Measurements from ENCODE around the gene MTA2. TPM values are rescaled to one million over a fixed set of nuclear protein-coding genes. Genes with fewer than 3 reads are reported as not detected.

The MTA2 gene
- polyA plus RNA-seq, 2 of the 4 experiments (the other 2 are of a cell fraction), result 21.8 to 85.0 TPM

GRCh38 chr11:62595124-62595523, 6.5 kb downstream of the MTA2 start:
- H3K4me3 ChIP-seq, result no peak overlapping the region
- DNase-seq (ENCODE audit: low read depth in 1 of 2, low spot score in 1 of 2), result no peak
- FAIRE-seq, result no peak
- TF ChIP-seq KDM1A (IDR thresholded peaks at IDR 0.05; ENCODE audit: low read depth) (no peak), USF2 (IDR thresholded peaks at IDR 0.05) (no peak), RFX5 (IDR thresholded peaks at IDR 0.05) (no peak), ELK1 (IDR thresholded peaks at IDR 0.05; ENCODE audit: low read depth, low read length) (no peak), CBX2 (IDR thresholded peaks at IDR 0.05; ENCODE audit: borderline replicate concordance, low read depth) (no peak), NPAS2 (CRISPR knock-in tag; IDR thresholded peaks at IDR 0.05; ENCODE audit: borderline replicate concordance) (no peak), FOSL2 (IDR thresholded peaks at IDR 0.05) (no peak), FOSL2 (CRISPR knock-in tag; IDR thresholded peaks at IDR 0.05) (no peak), RNF2 (IDR thresholded peaks at IDR 0.05; ENCODE audit: borderline replicate concordance, low read depth) (no peak), GATA3 (IDR thresholded peaks at IDR 0.05; ENCODE audit: borderline replicate concordance) (no peak), BCL3 (IDR thresholded peaks at IDR 0.05) (no peak), ZNF302 (CRISPR knock-in tag; IDR thresholded peaks at IDR 0.05) (no peak), ZSCAN20 (CRISPR knock-in tag; IDR thresholded peaks at IDR 0.05) (no peak), RCOR1 (IDR thresholded peaks at IDR 0.05; ENCODE audit: low read depth, low read length) (no peak), CBX8 (IDR thresholded peaks at IDR 0.05) (no peak), CHD2 (IDR thresholded peaks at IDR 0.05; ENCODE audit: low read length, partially characterized antibody) (no peak), ZFP36 (IDR thresholded peaks at IDR 0.05; ENCODE audit: borderline replicate concordance, partially characterized antibody) (no peak), RARB (CRISPR knock-in tag; IDR thresholded peaks at IDR 0.05) (no peak), POLR2AphosphoS2 (conservative IDR thresholded peaks at IDR 0.05; ENCODE audit: low read length) (no peak)
- TF ChIP-seq, protein P1, sequence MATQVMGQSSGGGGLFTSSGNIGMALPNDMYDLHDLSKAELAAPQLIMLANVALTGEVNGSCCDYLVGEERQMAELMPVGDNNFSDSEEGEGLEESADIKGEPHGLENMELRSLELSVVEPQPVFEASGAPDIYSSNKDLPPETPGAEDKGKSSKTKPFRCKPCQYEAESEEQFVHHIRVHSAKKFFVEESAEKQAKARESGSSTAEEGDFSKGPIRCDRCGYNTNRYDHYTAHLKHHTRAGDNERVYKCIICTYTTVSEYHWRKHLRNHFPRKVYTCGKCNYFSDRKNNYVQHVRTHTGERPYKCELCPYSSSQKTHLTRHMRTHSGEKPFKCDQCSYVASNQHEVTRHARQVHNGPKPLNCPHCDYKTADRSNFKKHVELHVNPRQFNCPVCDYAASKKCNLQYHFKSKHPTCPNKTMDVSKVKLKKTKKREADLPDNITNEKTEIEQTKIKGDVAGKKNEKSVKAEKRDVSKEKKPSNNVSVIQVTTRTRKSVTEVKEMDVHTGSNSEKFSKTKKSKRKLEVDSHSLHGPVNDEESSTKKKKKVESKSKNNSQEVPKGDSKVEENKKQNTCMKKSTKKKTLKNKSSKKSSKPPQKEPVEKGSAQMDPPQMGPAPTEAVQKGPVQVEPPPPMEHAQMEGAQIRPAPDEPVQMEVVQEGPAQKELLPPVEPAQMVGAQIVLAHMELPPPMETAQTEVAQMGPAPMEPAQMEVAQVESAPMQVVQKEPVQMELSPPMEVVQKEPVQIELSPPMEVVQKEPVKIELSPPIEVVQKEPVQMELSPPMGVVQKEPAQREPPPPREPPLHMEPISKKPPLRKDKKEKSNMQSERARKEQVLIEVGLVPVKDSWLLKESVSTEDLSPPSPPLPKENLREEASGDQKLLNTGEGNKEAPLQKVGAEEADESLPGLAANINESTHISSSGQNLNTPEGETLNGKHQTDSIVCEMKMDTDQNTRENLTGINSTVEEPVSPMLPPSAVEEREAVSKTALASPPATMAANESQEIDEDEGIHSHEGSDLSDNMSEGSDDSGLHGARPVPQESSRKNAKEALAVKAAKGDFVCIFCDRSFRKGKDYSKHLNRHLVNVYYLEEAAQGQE (IDR thresholded peaks at IDR 0.05), result no peak
- no peak overlapping the region for H3K4me2 ChIP-seq
- no peak for ATAC-seq
- WGBS (ENCODE audit: missing lambda C conversion rate), result 95% methylated on average over 8 of the region's 8 CpGs
- POLR2A ChIA-PET, result no interaction called here
- H3K27ac ChIP-seq, result no peak overlapping the region
- CTCF ChIA-PET, result interaction anchor here (1.4 to 4.9 kb wide), 11 partner anchors 9 to 200 kb away, joined by 3 to 32 read pairs (median 8); partner anchors contain the start of gene B3GAT3
- no peaks in the 10 kb centered on the region for H3K9me3 ChIP-seq
- H3K4me1 ChIP-seq, result peaks cover 37% of the 10 kb centered on the region
